ENCODE results near the gene ANKS6.

Gene ANKS6

DNA sequence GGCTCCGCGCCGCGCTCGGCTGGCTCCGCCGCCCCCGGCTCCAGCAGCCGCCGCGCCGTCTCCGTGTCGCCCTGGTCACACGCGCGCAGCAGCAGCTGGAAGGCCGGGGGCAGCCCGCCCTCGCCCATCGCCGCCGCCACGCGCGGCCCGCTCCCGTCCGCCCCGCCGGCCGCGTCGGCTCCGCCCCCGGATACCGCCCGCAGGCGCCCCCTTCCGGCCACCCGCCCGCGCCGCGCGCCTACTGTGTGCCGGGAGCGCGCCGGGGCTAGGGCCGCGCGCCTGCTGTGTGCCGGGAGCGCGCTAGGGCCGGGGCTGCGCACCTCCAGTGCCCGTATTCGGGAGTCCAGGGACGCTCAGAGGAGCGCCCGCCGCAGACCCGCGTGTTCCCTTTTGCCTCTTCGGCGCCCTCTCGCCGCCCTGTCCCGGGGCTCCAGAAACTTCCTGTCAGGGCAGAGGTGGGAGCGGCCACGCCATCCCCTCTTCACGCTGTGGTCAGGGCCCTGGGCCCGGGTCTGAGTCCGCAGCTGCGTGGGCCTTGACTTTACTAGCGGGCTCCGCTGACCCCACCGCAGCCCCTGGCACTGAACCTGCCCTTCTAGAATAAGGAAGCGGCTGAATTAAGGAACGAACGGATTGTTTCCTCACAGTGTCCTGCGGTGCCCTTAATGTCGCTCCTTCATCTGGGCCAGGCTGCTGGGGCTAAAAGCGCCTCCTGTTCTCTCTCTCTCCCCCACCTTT, at the start of gene ANKS6:
Gene ANKS6 (minus strand): TSS at position 192 of the 738 bp plus-strand sequence. CDS start 64 bp downstream, at position 128.
- no peak for FAIRE-seq

DNA sequence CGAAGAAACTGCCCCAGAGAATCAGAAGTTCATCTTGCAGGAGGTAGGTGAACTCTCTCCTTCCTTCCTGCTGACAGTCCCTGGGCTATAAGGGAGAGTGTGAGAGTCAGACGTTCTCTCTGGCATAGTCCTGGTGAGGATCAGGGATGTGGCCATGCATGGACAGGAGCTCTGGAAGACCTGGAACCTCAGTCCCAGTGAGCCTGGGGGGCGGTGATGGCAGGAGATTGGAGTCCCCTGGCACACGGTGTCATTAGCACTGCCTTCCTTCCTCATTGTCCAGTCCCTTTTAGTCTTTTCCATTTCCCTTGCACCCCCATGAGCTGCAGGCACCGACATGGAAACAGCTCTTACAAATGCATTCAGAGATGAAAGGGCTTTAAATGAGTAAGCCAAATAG, 49.7 kb upstream of the ANKS6 start:
- FAIRE-seq, result no peak

DNA sequence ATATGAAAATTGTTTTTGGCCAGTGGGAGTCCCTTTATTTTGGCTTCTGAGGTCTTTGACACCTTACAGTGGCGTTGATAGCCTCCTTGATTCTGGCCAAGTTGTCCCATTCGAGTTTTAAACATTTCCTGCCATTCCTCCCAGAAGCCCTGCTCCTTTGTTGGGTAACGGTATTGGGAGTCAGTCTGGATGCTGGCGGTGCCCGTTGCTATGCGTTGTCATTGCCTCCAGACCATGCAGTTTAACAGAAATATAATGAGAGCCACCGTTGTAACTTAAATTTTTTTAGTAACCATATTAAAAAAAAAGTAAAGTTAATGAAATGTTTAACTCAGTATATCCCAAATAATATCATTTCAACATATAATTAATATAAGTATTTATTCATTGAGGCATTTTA, 46.2 kb upstream of the ANKS6 start:
- FAIRE-seq, result no peak

DNA sequence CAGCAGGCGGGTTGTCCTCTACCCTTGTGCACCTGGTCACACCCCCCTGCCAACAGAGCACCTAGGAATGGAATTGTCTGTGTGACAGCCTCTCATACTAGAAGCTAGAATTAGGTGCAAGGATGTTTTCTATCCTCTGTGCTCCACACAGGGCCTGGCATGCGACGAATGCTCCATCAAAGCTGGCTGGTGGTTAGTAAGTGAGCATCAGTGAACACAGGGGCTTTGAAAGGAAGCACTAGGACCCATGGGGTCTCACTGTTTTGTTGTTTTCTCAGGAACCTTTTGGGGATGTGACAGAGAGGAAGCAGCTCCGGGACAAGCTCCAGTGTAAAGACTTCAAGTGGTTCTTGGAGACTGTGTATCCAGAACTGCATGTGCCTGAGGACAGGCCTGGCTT, 43.4 kb upstream of the ANKS6 start:
- no peak for FAIRE-seq

DNA sequence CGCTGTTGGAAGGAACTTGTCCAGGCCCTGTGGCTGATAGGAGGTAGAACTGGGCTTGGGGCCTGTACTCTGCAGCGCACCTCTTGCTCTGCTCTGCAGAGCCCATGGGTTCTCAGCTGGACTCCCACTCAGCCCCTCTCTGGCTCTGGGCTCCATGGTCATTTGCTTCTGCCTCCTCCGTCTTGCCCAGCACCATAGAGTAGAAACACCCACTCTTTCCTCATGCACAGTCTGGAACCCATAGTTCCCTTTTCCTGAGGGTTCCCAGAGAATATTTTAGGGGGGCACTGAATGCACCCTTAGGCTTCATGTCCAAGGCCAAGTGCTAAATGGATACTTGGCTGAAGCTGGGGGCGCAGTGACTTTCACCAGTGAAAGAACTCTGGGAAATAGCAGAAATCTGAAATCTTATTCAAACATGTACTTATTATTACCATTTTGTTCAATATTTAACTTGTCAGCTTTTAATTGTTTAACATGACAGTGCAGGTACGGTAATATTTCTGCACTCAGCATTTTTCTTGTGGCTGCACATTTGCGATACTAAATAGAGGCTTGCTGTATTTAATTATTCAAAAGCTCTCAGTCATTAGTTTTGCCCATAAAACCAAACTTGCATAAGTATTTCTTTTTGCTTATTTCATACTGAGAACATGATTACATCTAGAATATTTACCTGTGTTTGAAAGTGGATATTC, 42.7 kb upstream of the ANKS6 start:
- FAIRE-seq, result no peak

- FAIRE-seq, result no peak
These were observed 42.0 kb upstream of the ANKS6 start for GRCh38 chr9:98838155-98838867.

GRCh38 chr9:98837516-98837915, 41.2 kb upstream of the ANKS6 start:
- no peak for FAIRE-seq

GRCh38 chr9:98836206-98836605, 39.9 kb upstream of the ANKS6 start:
- no peak for FAIRE-seq

- FAIRE-seq, result no peak
These were observed 38.0 kb upstream of the ANKS6 start for GRCh38 chr9:98834386-98834785.

- no peak for FAIRE-seq
These were observed 37.0 kb upstream of the ANKS6 start for GRCh38 chr9:98833090-98833956.

GRCh38 chr9:98832768-98833089, 36.4 kb upstream of the ANKS6 start:
- no peak for FAIRE-seq

DNA sequence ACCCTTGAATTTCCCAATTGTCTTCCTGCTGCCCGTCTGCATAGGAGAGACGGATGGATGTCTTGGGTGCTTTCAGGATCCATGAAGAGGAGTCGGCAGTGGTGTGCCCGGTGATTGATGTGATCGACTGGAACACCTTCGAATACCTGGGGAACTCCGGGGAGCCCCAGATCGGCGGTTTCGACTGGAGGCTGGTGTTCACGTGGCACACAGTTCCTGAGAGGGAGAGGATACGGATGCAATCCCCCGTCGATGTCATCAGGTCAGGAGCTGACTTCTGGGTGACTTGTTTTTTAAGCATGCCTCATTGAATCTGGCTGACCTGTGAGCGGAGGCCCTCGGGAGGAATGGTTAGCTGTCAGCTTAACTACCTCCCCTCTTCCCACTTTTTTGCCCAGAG, 35.3 kb upstream of the ANKS6 start:
- FAIRE-seq, result no peak

GRCh38 chr9:98830554-98830953, 34.2 kb upstream of the ANKS6 start:
- no peak for FAIRE-seq

- no peak for FAIRE-seq
These were observed 33.4 kb upstream of the ANKS6 start for GRCh38 chr9:98829766-98830165.

- FAIRE-seq, result no peak
These were observed 30.4 kb upstream of the ANKS6 start for GRCh38 chr9:98826716-98827115.

DNA sequence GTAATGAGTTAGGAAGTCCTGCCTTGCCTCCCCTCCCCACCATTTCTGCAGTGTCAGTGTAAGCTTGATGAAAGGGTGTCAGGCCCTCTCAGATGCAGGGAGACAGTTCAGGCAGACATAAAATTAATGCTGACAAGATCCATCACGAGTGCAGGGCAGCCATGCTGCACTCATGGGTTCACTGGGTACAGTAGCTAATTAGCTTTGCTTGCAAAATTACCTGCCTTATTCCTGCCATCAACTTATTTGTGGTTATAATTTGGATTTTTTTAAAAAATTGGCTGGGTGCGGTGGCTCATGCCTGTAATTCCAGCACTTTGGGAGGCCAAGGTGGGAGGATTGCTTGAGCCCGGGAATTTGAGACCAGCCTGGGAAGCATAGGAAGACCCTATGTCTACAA, 29.1 kb upstream of the ANKS6 start:
- no peak for FAIRE-seq

DNA sequence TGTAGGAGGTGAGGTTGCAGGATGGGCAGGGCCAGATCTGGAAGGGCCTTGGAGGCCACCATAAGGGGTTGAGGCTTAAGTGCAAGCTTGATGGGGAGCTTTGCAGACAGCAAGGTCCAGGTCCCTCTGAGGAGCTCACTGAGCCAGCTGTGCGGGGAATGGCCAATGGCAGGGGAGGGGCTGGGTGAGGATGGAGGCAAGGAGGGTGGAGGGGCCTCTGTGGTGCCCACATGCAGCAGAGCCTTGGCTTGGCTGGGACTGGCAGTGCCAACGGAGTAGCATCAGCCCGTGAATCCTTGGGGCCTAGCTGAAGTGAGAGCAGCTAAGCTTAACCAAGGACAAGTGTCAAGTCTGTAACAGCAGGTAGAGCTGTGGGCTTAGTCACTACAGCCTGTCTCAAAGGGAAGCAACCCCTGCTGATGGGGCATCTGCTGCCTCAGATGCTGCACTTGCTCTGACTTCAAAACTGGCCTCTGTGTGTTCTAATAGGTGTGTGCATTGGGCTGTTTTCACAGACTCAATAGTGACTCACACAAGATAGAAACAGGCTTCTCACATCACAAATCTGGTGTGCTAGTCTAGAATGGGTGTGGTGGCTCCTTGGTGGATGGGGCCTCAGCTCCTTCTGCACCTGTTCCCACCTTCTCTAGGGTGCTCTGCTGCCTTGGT, 27.4 kb upstream of the ANKS6 start:
- no peak for FAIRE-seq

DNA sequence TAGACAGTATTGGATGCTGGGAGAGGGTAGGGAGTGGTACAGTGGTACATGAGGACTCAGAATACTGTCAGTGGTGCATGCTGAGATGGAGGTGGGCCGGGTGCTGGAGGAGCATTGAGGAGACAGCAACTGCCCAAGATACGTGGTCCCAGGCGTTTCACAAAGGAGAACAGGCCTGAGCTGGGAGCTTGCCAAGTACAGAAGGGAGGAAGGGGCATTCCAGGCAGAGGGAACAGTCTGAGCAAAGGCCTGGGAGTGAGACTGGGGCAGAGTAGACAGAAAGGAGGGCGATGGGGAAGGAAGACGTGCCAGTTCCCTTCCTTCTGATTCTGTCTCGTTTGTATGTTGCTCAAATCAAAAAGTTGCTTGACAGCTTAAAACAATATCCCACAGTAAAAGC, 26.3 kb upstream of the ANKS6 start:
- no peak for FAIRE-seq

DNA sequence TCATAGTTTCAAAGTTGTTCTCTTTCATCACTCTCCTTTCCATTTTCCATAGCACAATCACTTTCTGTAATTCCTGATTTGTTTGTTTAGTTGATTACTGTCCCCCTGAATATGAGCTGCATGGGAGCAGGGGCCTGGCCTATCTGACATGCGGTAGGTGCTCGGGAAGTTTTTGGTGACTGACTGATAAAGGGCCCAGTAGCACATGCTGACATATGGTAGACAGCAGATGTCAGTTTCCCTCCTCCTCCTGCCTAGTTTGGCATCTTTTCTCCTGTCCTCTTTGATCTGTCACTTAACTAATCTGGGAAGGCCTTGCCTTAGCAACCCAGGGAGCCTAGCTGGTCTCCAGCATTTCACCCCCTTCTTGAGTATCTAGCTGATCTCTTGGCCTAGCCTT, 25.5 kb upstream of the ANKS6 start:
- no peak for FAIRE-seq

- no peak for FAIRE-seq
These were observed 22.9 kb upstream of the ANKS6 start for GRCh38 chr9:98819231-98819630.

DNA sequence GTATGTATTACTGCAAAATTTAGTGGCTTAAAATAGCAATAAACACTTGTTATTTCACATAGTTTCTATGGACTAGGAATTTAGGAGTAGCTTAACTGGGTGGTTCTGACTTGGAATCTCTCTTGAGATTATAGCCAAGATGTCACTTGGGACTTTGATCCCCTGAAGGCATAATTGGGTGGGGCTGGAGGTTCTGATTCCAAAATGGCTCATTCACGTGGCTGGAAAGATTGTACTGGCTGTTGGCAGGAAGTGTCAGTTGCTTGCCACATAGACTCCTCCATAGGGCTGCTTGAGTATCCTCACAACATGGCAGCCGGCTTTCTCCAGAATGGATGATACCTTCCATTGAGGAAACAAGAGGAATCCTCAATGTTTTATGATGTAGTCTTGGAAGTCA, 22.4 kb upstream of the ANKS6 start:
- no peak for FAIRE-seq

GRCh38 chr9:98815391-98815951, 19.1 kb upstream of the ANKS6 start:
- no peak for FAIRE-seq
